Upper lobe of left lung (tissue), 4 donors: ENCODE measurements around the gene ZNF135.

Experiments
- CTCF ChIP-seq, 6 experiments: fragments of 450-650 bp in 4 of 6; fragments of 200-600 bp in 2 of 6; sonication (generic) in 2 of 6; IDR thresholded peaks; one replicate each; pipeline ENCODE4 v1.5.1; 2016 to 2019; ENCODE audit warnings: antibody characterized with exemption in 6 of 6
- EP300 ChIP-seq, 4 donors: sonication (generic); formaldehyde crosslinking; IDR thresholded peaks; one replicate each; pipeline ENCODE4 v1.5.1; 2017; ENCODE audit warnings: antibody characterized with exemption in 4 of 4, control low read depth in 2 of 4
- POLR2A ChIP-seq, 4 donors: fragments of 450-650 bp; IDR thresholded peaks; one replicate each; pipeline ENCODE4 v1.5.1; 2016 to 2017; ENCODE audit warnings: antibody characterized with exemption in 4 of 4, mild to moderate bottlenecking in 2 of 4

- no peak for TF ChIP-seq POLR2A (IDR thresholded peaks at IDR 0.05)
- TF ChIP-seq CTCF (IDR thresholded peaks at IDR 0.05): no peak
- TF ChIP-seq EP300 (IDR thresholded peaks at IDR 0.05): no peak
These were observed 3.9 kb upstream of the ZNF135 start for GRCh38 chr19:58054901-58055874.
